SU-DHL-6 (cell line): ENCODE results near the gene MT1G.

Experiments used
- EZH2phosphoT487 ChIP-seq: fragments of 200-600 bp; sonication (generic), shearing (Covaris generic); conservative IDR thresholded peaks from 2 replicates; pipeline ENCODE4 v1.6.1; 2018; ENCODE audit warnings: mild to moderate bottlenecking, antibody characterized with exemption, low read length, moderate library complexity, mixed read lengths
- TF ChIP-seq, protein P1 (sequence below): fragments of 200-600 bp; sonication (generic); IDR thresholded peaks from one replicate; pipeline ENCODE4 v1.5.1; 2017; ENCODE audit warnings: antibody characterized with exemption, mild to moderate bottlenecking, low read length, moderate library complexity; ENCODE audit not compliant: insufficient read depth, poor library complexity, severe bottlenecking

GRCh38 chr16:56700631-56701030, 32.8 kb upstream of the MT1G start:
- TF ChIP-seq, protein P1, sequence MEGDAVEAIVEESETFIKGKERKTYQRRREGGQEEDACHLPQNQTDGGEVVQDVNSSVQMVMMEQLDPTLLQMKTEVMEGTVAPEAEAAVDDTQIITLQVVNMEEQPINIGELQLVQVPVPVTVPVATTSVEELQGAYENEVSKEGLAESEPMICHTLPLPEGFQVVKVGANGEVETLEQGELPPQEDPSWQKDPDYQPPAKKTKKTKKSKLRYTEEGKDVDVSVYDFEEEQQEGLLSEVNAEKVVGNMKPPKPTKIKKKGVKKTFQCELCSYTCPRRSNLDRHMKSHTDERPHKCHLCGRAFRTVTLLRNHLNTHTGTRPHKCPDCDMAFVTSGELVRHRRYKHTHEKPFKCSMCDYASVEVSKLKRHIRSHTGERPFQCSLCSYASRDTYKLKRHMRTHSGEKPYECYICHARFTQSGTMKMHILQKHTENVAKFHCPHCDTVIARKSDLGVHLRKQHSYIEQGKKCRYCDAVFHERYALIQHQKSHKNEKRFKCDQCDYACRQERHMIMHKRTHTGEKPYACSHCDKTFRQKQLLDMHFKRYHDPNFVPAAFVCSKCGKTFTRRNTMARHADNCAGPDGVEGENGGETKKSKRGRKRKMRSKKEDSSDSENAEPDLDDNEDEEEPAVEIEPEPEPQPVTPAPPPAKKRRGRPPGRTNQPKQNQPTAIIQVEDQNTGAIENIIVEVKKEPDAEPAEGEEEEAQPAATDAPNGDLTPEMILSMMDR = no peak
- no peak for TF ChIP-seq EZH2phosphoT487
